Suppressor macrophage treated with lipopolysaccharide for 1 hour (primary cell): ENCODE results near the gene SLAIN2.
"Not testable (repeated sequence)": the region's sequence is repeated elsewhere in the genome, so short reads cannot be mapped to it uniquely, and the experiment has no call there.

Source experiments
- DNase-seq, 3 donors: peaks; one replicate each; pipeline ENCODE4 v3.0.0-alpha.2; 2020 to 2022

Gene SLAIN2

DNA sequence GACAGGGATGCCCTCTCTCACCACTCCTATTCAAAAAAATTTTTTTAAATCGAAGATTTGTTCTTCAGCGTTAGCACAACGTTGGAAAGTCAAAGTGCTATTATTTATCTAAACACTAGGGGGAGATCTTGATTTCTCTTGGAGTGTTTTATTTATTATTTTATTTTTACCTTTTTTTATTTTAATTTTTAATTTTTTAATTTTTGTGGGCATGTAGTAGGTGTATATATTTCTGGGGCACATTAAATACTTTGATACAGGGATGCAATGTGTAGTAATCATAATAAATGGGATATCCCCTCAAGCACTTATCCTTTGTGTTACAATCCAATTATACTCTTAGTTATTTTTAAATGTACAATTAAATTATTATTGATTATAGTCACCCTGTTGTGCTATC, 104.4 kb downstream of the SLAIN2 start:
- peak; percentile 26 to 56 (median 46) for DNase-seq

DNA sequence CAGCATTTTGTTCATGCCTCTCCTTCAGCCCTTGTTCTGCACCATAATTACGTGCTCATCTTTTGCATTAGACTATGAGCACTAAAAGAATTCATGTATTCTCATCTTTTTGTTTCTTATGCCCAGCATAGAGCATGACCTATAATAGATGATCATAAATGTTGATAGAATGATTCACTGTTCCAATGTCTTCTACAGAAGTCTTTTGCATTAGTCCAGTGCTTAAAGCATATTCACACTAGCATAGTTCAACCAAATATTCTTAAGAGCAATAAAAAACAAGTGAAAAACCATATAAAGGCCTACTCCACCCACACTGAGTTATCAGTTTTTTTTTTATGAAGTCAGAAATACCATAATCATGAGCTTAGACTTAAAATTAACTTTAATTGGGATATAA, 105.3 kb downstream of the SLAIN2 start:
- no peak for DNase-seq

DNA sequence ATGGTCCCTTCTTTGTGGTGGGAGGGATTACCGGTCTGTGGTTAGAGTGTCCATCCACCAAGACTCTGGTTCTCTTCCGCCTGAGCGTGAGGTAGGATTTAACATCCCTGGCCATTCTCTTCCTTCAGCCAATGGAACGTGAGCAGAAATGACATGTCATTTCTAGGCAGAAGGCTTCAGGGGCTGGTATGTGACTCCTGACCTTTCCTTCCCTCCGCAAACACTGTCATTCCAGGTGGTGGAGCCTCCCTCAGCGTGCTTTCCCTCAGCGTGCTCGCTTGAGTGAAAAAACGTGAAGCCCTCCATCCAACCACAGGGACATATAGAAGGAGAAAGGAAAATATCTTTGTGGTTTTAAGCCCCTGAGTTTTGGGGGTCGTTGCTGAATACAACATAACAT, 107.8 kb downstream of the SLAIN2 start:
- no peak for DNase-seq

DNA sequence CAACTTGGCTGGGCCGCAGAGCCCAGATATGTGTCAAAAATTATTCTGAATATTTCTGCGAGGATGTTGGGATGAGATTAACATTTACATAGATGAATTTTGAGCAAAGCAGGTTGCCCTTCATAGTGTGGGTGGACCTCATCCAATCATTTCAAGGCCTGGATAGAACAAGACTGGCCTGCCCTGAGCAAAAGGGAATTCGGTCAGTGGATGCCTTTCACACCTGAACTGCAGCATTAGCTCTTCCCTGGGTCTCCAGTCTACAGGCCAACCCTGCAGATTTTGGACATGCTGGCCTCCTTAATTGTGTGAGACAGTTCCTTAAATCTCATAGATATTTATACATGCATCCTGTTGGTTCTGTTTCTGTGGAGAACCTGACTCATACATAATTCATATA, 109.4 kb downstream of the SLAIN2 start:
- DNase-seq: no peak

DNA sequence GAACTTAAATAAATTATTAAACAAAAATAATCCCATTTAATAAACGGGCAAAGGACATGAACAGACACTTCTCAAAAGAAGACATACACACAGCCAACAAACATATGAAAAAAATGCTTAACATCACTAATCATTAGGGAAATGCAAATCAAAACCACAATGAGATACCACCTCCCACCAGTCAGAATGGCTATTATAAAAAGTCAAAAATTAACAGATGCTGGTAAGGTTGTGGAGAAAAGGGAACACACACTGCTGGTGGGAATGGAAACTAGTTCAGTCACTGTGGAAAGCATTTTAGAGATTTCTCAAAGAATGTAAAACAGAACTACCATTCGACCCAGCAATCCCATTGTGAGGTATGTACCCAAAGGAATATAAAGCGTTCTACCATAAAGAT, 110.3 kb downstream of the SLAIN2 start:
- DNase-seq: not testable (repeated sequence)

DNA sequence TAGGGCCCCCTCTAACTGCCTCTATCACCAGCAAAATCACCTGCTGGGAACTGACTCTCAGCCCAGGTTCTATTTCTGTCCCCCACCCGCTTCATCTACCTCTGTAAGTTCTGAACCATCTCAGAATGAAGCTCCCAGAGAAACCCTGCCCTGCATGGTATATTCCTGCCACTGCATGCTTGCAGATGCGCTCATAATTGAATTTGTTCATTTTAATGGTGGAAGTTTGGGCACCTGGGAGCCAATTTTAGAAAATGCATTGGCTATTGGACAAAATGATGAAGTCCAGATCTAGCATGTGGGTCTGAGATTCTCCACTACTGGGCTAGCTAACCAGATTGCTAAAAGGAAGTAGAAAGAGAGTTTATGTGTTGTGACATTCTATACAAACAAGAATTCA, 113.3 kb downstream of the SLAIN2 start:
- no peak for DNase-seq

DNA sequence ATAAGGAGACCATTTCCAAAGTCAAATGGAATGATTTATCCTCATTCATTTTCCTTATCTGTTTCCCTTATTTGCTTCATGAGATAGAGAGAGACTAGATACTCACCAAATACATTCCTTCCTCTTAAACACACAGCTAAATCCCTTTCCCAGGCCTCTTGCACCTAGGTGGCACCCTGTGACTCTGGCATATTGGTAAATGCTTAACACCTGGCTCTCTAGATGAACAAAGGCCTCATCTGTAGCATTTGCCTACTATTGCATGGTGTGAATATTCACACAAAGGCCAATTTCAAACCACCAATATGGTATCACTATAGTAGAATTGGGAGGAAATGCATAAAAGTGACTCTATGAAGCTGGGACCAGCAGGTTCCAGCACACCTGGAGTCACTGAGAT, 119.7 kb downstream of the SLAIN2 start:
- no peak for DNase-seq

DNA sequence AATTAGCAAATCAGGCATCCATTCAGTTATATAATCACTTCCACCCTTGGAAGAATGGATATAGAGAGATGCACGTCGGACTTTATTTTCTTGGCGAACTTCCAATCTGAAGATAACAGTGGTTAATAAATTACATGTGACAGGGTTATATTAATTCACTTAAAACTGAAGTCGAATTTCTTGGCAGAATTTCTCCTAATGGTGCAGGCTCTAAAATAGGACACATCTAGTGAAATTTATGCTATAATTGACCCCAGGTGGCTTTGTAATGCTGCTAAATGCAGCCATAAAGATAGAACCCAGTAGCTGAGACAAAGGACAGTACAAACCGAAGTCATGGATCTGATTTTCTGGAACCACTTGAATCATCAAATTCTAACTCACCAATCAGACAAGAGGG, 121.0 kb downstream of the SLAIN2 start:
- DNase-seq: no peak

DNA sequence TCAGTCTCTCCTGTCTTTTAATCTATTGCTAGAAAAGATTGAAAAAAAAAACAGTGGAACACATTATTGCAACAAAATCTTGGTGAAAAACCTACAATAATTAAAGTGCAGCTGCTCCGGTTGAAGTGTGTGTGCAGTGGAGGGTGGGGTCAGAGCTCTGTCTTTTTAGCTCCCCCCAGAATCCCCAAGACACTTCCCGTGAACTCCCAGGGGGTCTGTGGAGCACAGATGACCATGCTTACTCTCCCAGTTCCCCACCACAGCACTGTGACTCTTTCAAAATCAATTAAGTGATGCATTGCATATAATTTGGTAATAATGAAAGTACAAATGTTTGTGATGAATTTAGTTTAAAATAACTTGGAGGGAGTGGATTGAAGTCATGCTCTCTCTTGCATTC, 126.1 kb downstream of the SLAIN2 start:
- no peak for DNase-seq

DNA sequence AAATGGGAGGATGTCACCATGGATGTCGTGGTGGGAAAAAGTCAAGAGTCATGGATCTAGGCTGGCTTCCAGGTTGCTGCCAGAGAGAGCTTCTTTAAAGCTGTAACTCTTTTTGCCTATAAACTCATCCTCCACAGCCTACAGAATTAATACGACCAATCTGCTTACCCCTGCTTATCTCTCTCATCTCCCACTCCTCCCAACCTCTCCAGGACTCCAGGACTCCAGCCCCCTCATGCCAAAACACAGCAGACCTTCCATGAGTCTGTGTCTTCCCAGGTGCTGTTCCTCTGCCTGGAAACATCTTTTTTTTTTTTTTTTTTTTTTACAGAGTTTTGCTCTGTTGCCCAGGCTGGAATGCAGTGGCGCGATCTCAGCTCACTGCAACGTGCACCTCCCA, 126.6 kb downstream of the SLAIN2 start:
- DNase-seq: no peak

DNA sequence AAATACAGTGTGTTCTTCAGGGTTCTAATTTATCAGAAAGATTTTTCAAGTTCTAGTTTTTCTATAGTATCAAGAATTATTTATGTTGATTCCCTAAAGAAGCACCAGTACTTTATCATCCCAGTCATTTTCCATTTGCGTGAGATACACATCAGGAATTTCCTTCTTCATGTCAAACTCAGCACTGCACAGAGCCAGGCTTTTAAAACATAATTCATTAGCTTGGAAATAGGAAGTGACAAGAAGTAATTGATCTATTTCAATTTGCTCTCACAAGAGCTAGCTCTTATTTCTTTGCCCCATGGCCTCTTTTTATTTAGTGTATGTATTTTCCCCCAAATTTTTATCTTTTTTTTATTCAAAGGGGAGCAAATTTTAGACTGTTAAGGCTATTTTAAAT, 128.8 kb downstream of the SLAIN2 start:
- DNase-seq: no peak

DNA sequence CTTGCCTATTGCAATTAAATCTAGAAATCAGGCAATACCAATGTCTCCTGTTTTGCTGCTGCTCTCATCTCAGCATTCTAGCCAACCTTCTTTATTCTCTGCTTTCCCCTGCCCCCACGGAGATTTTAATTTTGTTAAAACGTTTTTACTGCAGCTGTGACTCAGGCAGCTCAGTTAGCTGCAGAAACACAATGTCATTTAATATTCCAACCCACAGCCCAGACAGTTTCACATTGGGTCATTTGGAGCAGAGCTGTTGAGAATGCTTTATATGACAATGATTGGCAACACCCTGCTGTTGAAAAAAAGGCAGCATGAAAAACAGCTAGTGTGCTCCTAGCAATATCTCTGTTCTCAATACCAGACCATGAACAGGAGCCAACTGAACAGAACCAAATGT, 129.2 kb downstream of the SLAIN2 start:
- no peak for DNase-seq

DNA sequence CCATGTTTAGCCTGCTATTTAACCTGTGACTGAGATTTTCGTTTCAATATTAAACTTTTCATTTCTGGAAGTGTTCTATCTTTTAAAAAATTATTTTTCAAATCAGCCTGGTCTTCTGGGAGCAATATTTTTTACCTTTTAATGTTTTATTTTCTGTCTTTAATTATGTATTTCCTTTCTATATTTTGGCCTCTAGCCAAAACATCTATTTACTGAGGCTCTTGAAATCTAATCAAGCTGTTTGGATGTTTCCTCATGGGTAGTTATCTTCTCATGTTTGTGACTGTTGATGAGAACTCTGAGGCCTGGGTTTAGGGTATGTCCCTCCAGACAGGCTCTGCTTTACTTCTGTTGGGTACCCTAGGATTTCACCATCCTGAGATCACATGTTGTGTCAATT, 131.5 kb downstream of the SLAIN2 start:
- no peak for DNase-seq

DNA sequence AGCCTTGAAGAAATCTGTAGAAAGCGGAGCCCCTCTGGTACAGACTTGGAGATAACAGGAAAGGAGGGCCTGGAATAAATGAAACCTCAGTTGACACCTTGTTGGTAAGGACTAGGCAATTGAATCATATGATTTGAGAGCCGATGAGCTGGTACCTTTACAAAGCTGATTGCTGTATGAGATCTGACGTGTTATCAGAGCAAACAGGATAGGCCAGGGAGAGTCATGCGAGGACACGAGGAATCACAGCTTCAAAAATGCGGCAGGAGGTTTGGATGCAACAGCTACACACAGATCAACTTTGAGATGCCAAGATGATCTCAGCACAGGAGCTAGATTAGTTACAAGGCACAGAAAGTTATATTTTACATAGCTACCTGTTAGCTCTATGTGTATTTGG, 134.4 kb downstream of the SLAIN2 start:
- no peak for DNase-seq
